Measurements from ENCODE around the gene IVNS1ABP.

GRCh38 chr1:185342017-185342416 lies 25.0 kb upstream of the IVNS1ABP start:
- no peak for TF ChIP-seq CTCF (IDR thresholded peaks at IDR 0.05; ENCODE audit: poor library complexity)
- no peak for TF ChIP-seq EZH2 (IDR thresholded peaks at IDR 0.05; ENCODE audit: borderline replicate concordance)

Measured in hepatocyte (in vitro differentiated cells).